8988T (cell line): ENCODE results near the gene TTC34.

ENCODE experiments used
- DNase-seq: peaks from one replicate; pipeline ENCODE4 v3.0.0; 2011

TTC34 gene

GRCh38 chr1:2623571-2624337 lies 177.7 kb downstream of the TTC34 start:
- no peak for DNase-seq

GRCh38 chr1:2617971-2618470 lies 183.5 kb downstream of the TTC34 start:
- no peak for DNase-seq

- DNase-seq: no peak
Measured at GRCh38 chr1:2614145-2614544, 187.3 kb downstream of the TTC34 start.

GRCh38 chr1:2612591-2613365 lies 188.7 kb downstream of the TTC34 start:
- no peak for DNase-seq

GRCh38 chr1:2611621-2612437 lies 189.7 kb downstream of the TTC34 start:
- DNase-seq: no peak

GRCh38 chr1:2611031-2611501 lies 190.4 kb downstream of the TTC34 start:
- no peak for DNase-seq

GRCh38 chr1:2610036-2610959 lies 191.2 kb downstream of the TTC34 start:
- DNase-seq: no peak

- DNase-seq: no peak
Measured at GRCh38 chr1:2609319-2610035, 192.0 kb downstream of the TTC34 start.

- DNase-seq: no peak
Measured at GRCh38 chr1:2607641-2608091, 193.8 kb downstream of the TTC34 start.

- no peak for DNase-seq
Measured at GRCh38 chr1:2606881-2607621, 194.4 kb downstream of the TTC34 start.

GRCh38 chr1:2606396-2606880 lies 195.1 kb downstream of the TTC34 start:
- no peak for DNase-seq

- DNase-seq: no peak
Measured at GRCh38 chr1:2605509-2606395, 195.7 kb downstream of the TTC34 start.

- no peak for DNase-seq
Measured at GRCh38 chr1:2604844-2605508, 196.5 kb downstream of the TTC34 start.

GRCh38 chr1:2604156-2604843 lies 197.2 kb downstream of the TTC34 start:
- no peak for DNase-seq

- DNase-seq: no peak
Measured at GRCh38 chr1:2603521-2604155, 197.9 kb downstream of the TTC34 start.

GRCh38 chr1:2602866-2603520 lies 198.5 kb downstream of the TTC34 start:
- no peak for DNase-seq

GRCh38 chr1:2602311-2602835 lies 199.1 kb downstream of the TTC34 start:
- DNase-seq: no peak
